Testis (tissue), 3 donors: ENCODE measurements around the gene KCNK2. TPM values are rescaled to one million over a fixed set of nuclear protein-coding genes. Genes with fewer than 3 reads are reported as not detected.
"Not testable (repeated sequence)": the region's sequence is repeated elsewhere in the genome, so short reads cannot be mapped to it uniquely, and the experiment has no call there.

Experiments
- DNase-seq: peaks from one replicate; pipeline ENCODE4 v3.0.0-alpha.2; 2019
- H3K27ac ChIP-seq, 2 donors: fragments of 200-600 bp; sonication (generic); one replicate each; pipeline ENCODE4 v1.5.1; 2019
- H3K27me3 ChIP-seq: fragments of 200-600 bp; sonication (generic); one replicate; pipeline ENCODE4 v1.5.1; 2019
- H3K36me3 ChIP-seq: fragments of 200-600 bp; sonication (generic); one replicate; pipeline ENCODE4 v1.5.1; 2017; ENCODE audit warnings: low read depth; ENCODE audit errors: missing control alignments
- H3K4me1 ChIP-seq: fragments of 200-600 bp; sonication (generic); one replicate; pipeline ENCODE4 v1.5.1; 2019
- H3K4me3 ChIP-seq, 2 donors: fragments of 200-600 bp; sonication (generic); one replicate each; pipeline ENCODE4 v1.5.1; 2017 to 2019
- H3K9me3 ChIP-seq: fragments of 200-600 bp; sonication (generic); one replicate; pipeline ENCODE4 v1.5.1; 2017
- POLR2A ChIP-seq: fragments of 450-650 bp; IDR thresholded peaks from one replicate; pipeline ENCODE4 v1.6.1; 2017; ENCODE audit warnings: antibody characterized with exemption, mild to moderate bottlenecking, moderate library complexity
- WGBS, 2 donors: methylation state at CpG; one replicate each; pipeline ENCODE4 v1.1.5; 2018; 5-methylcytosine and 5-hydroxymethylcytosine counted together
- intact Hi-C: fragments of 100-400 bp; cut with DNase I; formaldehyde crosslinking; loops from one replicate; pipeline ENCODE4 v1.15.1; 2023; ENCODE audit warnings: low total_unique reads
- polyA plus RNA-seq: library from polyadenylated mRNA; stranded (reverse); fragments of 350-450 nt; fragmentation: Illumina TruSeq; extraction: RNeasy Lipid Tissue Mini Kit (QIAGEN cat#74804); gene quantifications from one replicate; pipeline ENCODE4 v1.2.3, GENCODE V29; 2014; ENCODE audit warnings: low read depth, low replicate concordance; ENCODE audit not compliant: insufficient read depth
- total RNA-seq, 2 donors: library from RNA; depleted of rRNA; stranded (reverse); fragments of >200 nt; gene quantifications; one replicate each; pipeline ENCODE4 v1.2.3, GENCODE V29; 2016
- TF ChIP-seq, protein P1 (sequence below), 3 experiments: fragments of 450-650 bp in 2 of 3; fragments of 200-600 bp in 1 of 3; sonication (generic) in 1 of 3; IDR thresholded peaks; one replicate each; pipeline ENCODE4 v1.5.1; 2016 to 2019; ENCODE audit warnings: antibody characterized with exemption in 3 of 3, mild to moderate bottlenecking in 2 of 3, moderate library complexity in 1 of 3

Gene KCNK2
- total and polyA plus RNA-seq, 3 donors from 2014 or later = 0.71 to 1.4 (median 0.92) TPM

DNA sequence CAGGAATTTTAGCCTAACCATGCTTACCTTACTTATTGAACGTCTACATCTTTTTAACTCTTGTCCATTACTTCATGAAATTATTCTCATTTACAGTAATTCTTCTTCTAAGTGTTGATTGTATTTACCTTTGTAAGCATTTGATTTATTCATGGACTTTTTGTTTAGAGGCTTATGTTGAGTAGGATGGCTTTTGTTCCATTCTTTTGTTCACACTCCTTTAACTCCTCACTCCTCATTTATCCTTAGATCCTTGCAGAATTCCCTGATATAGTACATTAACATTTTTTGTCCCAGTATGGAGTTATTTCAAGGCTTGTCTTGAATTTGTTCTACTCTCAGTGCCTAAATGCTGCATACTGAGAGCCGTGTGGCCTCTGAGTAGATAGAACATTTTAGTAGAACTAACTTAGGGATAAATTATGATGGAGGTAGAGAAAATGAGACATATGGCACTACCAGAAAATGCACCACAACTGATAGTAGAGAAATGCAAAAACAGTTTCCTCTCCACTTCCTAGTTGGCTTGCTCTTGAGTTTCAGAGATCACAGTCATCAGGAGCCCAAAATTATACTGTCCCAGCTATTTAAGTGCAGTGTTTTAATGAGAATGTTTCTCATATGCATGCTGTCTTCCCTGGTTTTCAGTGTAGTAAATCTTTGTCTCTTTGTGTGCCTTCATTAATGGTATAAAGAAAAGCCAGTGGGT is 69.5 kb downstream of the KCNK2 start:
- H3K4me3 ChIP-seq = no peak overlapping the region
- H3K36me3 ChIP-seq = no peaks in the 10 kb centered on the region
- WGBS, 2 donors = 79 to 94% methylated on average over 2 of the region's 2 CpGs
- H3K9me3 ChIP-seq = no peaks in the 10 kb centered on the region
- H3K4me1 ChIP-seq = no peaks in the 10 kb centered on the region
- DNase-seq = no peak
- no peak for TF ChIP-seq POLR2A
- TF ChIP-seq, protein P1, sequence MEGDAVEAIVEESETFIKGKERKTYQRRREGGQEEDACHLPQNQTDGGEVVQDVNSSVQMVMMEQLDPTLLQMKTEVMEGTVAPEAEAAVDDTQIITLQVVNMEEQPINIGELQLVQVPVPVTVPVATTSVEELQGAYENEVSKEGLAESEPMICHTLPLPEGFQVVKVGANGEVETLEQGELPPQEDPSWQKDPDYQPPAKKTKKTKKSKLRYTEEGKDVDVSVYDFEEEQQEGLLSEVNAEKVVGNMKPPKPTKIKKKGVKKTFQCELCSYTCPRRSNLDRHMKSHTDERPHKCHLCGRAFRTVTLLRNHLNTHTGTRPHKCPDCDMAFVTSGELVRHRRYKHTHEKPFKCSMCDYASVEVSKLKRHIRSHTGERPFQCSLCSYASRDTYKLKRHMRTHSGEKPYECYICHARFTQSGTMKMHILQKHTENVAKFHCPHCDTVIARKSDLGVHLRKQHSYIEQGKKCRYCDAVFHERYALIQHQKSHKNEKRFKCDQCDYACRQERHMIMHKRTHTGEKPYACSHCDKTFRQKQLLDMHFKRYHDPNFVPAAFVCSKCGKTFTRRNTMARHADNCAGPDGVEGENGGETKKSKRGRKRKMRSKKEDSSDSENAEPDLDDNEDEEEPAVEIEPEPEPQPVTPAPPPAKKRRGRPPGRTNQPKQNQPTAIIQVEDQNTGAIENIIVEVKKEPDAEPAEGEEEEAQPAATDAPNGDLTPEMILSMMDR (IDR thresholded peaks at IDR 0.05) = no peak
- no peaks in the 10 kb centered on the region for H3K27me3 ChIP-seq
- intact Hi-C loops = no loop called here
- H3K27ac ChIP-seq = no peak overlapping the region

GRCh38 chr1:215156232-215156631 is 73.7 kb downstream of the KCNK2 start:
- Histone ChIP-seq H3K27ac (no peak overlapping the region), H3K27me3 (no peaks in the 10 kb centered on the region), H3K36me3 (no peaks in the 10 kb centered on the region), H3K4me3 (no peak overlapping the region), H3K9me3 (no peaks in the 10 kb centered on the region), H3K4me1 (no peaks in the 10 kb centered on the region)
- 78 to 81% methylated on average over 1 of the region's 1 CpG for WGBS, 2 donors
- intact Hi-C loops = no loop called here
- TF ChIP-seq POLR2A = no peak
- TF ChIP-seq, protein P1 (IDR thresholded peaks at IDR 0.05) = no peak
- no peak for DNase-seq

- DNase-seq = no peak
- no peak for TF ChIP-seq POLR2A
- TF ChIP-seq, protein P1 (IDR thresholded peaks at IDR 0.05) = no peak
- WGBS, 2 donors = 82 to 83% methylated on average over 1 of the region's 1 CpG
- no peak overlapping the region for H3K4me3 ChIP-seq
- H3K27ac ChIP-seq = no peak overlapping the region
- H3K9me3 ChIP-seq = no peaks in the 10 kb centered on the region
- H3K4me1 ChIP-seq = no peaks in the 10 kb centered on the region
- intact Hi-C loops = no loop called here
- H3K27me3 ChIP-seq = no peaks in the 10 kb centered on the region
- no peaks in the 10 kb centered on the region for H3K36me3 ChIP-seq
Measured at GRCh38 chr1:215160351-215160750, 77.8 kb downstream of the KCNK2 start.

DNA sequence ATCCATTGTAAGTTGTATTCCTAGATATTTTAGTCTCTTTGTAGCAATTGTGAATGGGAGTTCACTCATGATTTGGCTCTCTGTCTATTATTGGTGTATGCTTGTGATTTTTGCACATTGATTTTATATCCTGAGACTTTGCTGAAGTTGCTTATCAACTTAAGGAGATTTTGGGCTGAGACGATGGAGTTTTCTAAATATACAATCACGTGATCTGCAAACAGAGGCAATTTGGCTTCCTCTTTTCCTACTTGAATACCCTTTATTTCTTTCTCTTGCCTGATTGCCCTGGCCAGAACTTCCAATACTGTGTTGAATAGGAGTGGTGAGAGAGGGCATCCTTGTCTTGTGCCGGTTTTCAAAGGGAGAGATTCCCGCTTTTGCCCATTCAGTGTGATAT is 80.6 kb downstream of the KCNK2 start:
- DNase-seq, H3K4me1 ChIP-seq, H3K4me3 ChIP-seq, H3K36me3 ChIP-seq, intact Hi-C loops, H3K27ac ChIP-seq, H3K27me3 ChIP-seq, H3K9me3 ChIP-seq: not testable (repeated sequence)
- 97 to 98% methylated on average over 4 of the region's 4 CpGs for WGBS, 2 donors

GRCh38 chr1:215166886-215167285 is 84.3 kb downstream of the KCNK2 start:
- no peak for TF ChIP-seq POLR2A
- TF ChIP-seq, protein P1 (IDR thresholded peaks at IDR 0.05) = no peak
- no peaks in the 10 kb centered on the region for H3K27me3 ChIP-seq
- H3K4me1 ChIP-seq = no peaks in the 10 kb centered on the region
- H3K27ac ChIP-seq = no peak overlapping the region
- no peaks in the 10 kb centered on the region for H3K9me3 ChIP-seq
- intact Hi-C loops = no loop called here
- no peak overlapping the region for H3K4me3 ChIP-seq
- no peak for DNase-seq
- 79 to 85% methylated on average over 3 of the region's 3 CpGs for WGBS, 2 donors
- no peaks in the 10 kb centered on the region for H3K36me3 ChIP-seq
